Body of pancreas (tissue), 4 donors: ENCODE data around the gene AOX1. TPM values are rescaled to one million over a fixed set of nuclear protein-coding genes. Genes with fewer than 3 reads are reported as not detected.

Experiments used
- ATAC-seq: fragments of 150-250 bp; one replicate; pipeline ENCODE4 v1.9.1; 2016
- DNase-seq, 4 donors: peaks; one replicate each; pipeline ENCODE4 v3.0.0-alpha.2; 2019
- H3K27ac ChIP-seq, 4 donors: fragments of 200-600 bp; sonication (generic); 1 replicate in 3 of 4; 2 replicates in 1 of 4; pipeline versions ENCODE4 v1.5.1 to v1.6.1; 2016 to 2019; ENCODE audit warnings: mild to moderate bottlenecking in 1 of 4, mixed read lengths in 1 of 4, moderate library complexity in 1 of 4
- H3K27me3 ChIP-seq, 2 donors: fragments of 200-600 bp; sonication (generic); one replicate each; pipeline ENCODE4 v1.6.0; 2016; ENCODE audit warnings: mild to moderate bottlenecking in 1 of 2
- H3K36me3 ChIP-seq, 2 donors: fragments of 200-600 bp; sonication (generic); replicated peaks in 1 of 2; 2 replicates each; pipeline ENCODE4 v1.5.1; 2016; ENCODE audit warnings: low read depth in 2 of 2; ENCODE audit not compliant: insufficient read depth in 1 of 2
- H3K4me1 ChIP-seq: fragments of 200-600 bp; sonication (generic); one replicate; pipeline ENCODE4 v1.6.0; 2016
- H3K4me3 ChIP-seq, 2 donors: fragments of 200-600 bp; sonication (generic); 1 replicate in 1 of 2; 2 replicates in 1 of 2; pipeline ENCODE4 v1.5.1; 2016 to 2019
- H3K9me3 ChIP-seq, 3 donors: fragments of 200-600 bp; sonication (generic); 1 replicate in 2 of 3; 2 replicates in 1 of 3; pipeline ENCODE4 v1.5.1; 2016
- CTCF ChIP-seq, 7 experiments: fragments of 450-650 bp in 4 of 7; fragments of 200-600 bp in 3 of 7; sonication (generic) in 3 of 7; IDR thresholded peaks; one replicate each; pipeline ENCODE4 v1.5.1; 2016 to 2019; ENCODE audit warnings: antibody characterized with exemption in 7 of 7
- POLR2A ChIP-seq, 3 donors: fragments of 450-650 bp; IDR thresholded peaks; one replicate each; pipeline ENCODE4 v1.6.1; 2016; ENCODE audit warnings: antibody characterized with exemption in 3 of 3, mild to moderate bottlenecking in 2 of 3
- WGBS, 2 donors: methylation state at CpG; one replicate each; pipeline ENCODE4 v1.1.5; 2017; 5-methylcytosine and 5-hydroxymethylcytosine counted together
- intact Hi-C: fragments of 100-400 bp; cut with DNase I; formaldehyde crosslinking; loops from one replicate; pipeline ENCODE4 v1.15.1; 2023
- total RNA-seq, 2 donors: library from RNA; depleted of rRNA; stranded (reverse); fragments of >200 nt; gene quantifications; one replicate each; pipeline ENCODE4 v1.1.0, GENCODE V29; 2016

Gene AOX1
- total RNA-seq, 2 donors from 2014 or later = 60.0 to 75.0 TPM

GRCh38 chr2:200586644-200586975 is 796 bp downstream of the AOX1 start:
- H3K4me1 ChIP-seq = peaks cover 41% of the 10 kb centered on the region
- no peaks in the 10 kb centered on the region for H3K27me3 ChIP-seq
- 26 to 32% methylated on average over 4 to 9 of the region's 9 CpGs for WGBS, 2 donors
- H3K36me3 ChIP-seq = no peaks in the 10 kb centered on the region
- intact Hi-C loops = no loop called here
- peak overlapping the region in 3 of 4 donors; percentile 73 to 79 (median 79) for H3K27ac ChIP-seq
- ATAC-seq (peak; percentile 15), DNase-seq (no peak)
- TF ChIP-seq CTCF (IDR thresholded peaks at IDR 0.05) (no peak), POLR2A (IDR thresholded peaks at IDR 0.05) (no peak)
- H3K4me3 ChIP-seq = peak overlapping the region; percentile 20 to 80
- H3K9me3 ChIP-seq = no peaks in the 10 kb centered on the region

- Histone ChIP-seq H3K27me3 (no peaks in the 10 kb centered on the region), H3K27ac (peak overlapping the region; percentile 39 to 79 (median 76)), H3K36me3 (no peaks in the 10 kb centered on the region), H3K9me3 (no peaks in the 10 kb centered on the region), H3K4me1 (peaks cover 46% of the 10 kb centered on the region), H3K4me3 (peak overlapping the region in 1 of 2 donors; percentile 80)
- peak; percentile 26 to 57 (median 34) for DNase-seq
- intact Hi-C loops = no loop called here
- peak; percentile 13 for ATAC-seq
- 39 to 52% methylated on average over 9 of the region's 9 CpGs for WGBS, 2 donors
- TF ChIP-seq CTCF (IDR thresholded peaks at IDR 0.05) (no peak), POLR2A (IDR thresholded peaks at IDR 0.05) (peak in 1 of 3 donors; percentile 1)
Measured at GRCh38 chr2:200587007-200587616, 1.3 kb downstream of the AOX1 start.

- DNase-seq = peak in 3 of 4 donors; percentile 33 to 43 (median 40)
- Histone ChIP-seq H3K27ac (peak overlapping the region; percentile 39 to 79 (median 76)), H3K9me3 (no peaks in the 10 kb centered on the region), H3K4me3 (no peak overlapping the region), H3K27me3 (no peaks in the 10 kb centered on the region), H3K4me1 (peaks cover 57% of the 10 kb centered on the region), H3K36me3 (no peaks in the 10 kb centered on the region)
- peak; percentile 7 for ATAC-seq
- 25 to 28% methylated on average over 4 of the region's 4 CpGs for WGBS, 2 donors
- TF ChIP-seq POLR2A (IDR thresholded peaks at IDR 0.05) = no peak
- intact Hi-C loops = no loop called here
Measured at GRCh38 chr2:200588076-200588678, 2.4 kb downstream of the AOX1 start.

GRCh38 chr2:200590090-200590489 is 4.3 kb downstream of the AOX1 start:
- H3K36me3 ChIP-seq = no peaks in the 10 kb centered on the region
- no peak overlapping the region for H3K4me3 ChIP-seq
- peak; percentile 31 to 50 (median 32) for DNase-seq
- intact Hi-C loops = no loop called here
- no peak for ATAC-seq
- H3K27me3 ChIP-seq = no peaks in the 10 kb centered on the region
- H3K9me3 ChIP-seq = no peaks in the 10 kb centered on the region
- H3K4me1 ChIP-seq = peaks cover 74% of the 10 kb centered on the region
- peak overlapping the region in 3 of 4 donors; percentile 43 to 81 (median 68) for H3K27ac ChIP-seq
- TF ChIP-seq POLR2A (IDR thresholded peaks at IDR 0.05) (peak in 1 of 3 donors; percentile 13), CTCF (IDR thresholded peaks at IDR 0.05) (no peak)

- Histone ChIP-seq H3K4me1 (peaks cover 86% of the 10 kb centered on the region), H3K9me3 (no peaks in the 10 kb centered on the region), H3K27ac (peak overlapping the region in 3 of 4 donors; percentile 39 to 81 (median 68)), H3K27me3 (no peaks in the 10 kb centered on the region), H3K36me3 (peaks cover 0 to 2% of the 10 kb centered on the region in 2 donors), H3K4me3 (no peak overlapping the region)
- ATAC-seq (no peak), DNase-seq (no peak)
- no peak for TF ChIP-seq POLR2A (IDR thresholded peaks at IDR 0.05)
- TF ChIP-seq CTCF (IDR thresholded peaks at IDR 0.05) = no peak
- WGBS, 2 donors = 61 to 65% methylated on average over 5 of the region's 5 CpGs
- intact Hi-C loops = no loop called here
Measured at GRCh38 chr2:200591308-200591707, 5.5 kb downstream of the AOX1 start.
